Measurements from ENCODE around the gene NDUFB3.

DNA sequence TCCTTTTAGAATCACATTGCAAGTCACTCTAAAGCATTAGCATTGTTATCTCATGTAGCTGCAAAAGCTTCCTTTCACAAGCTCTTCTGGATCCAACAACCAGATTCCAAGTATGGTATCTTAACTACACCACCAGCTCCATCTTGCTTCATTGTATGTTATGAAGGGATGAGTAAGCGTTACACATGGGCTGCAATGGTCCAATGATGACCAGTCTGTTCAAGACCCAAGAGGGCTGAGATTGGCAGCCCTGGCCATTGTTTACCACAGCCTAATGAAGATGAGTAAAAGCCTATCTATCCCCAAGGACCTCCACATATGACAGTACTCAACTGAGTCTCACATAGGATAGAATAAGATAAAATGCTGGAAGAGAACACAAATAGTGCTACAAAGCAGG, 50.5 kb downstream of the NDUFB3 start:
- TF ChIP-seq, protein P1, sequence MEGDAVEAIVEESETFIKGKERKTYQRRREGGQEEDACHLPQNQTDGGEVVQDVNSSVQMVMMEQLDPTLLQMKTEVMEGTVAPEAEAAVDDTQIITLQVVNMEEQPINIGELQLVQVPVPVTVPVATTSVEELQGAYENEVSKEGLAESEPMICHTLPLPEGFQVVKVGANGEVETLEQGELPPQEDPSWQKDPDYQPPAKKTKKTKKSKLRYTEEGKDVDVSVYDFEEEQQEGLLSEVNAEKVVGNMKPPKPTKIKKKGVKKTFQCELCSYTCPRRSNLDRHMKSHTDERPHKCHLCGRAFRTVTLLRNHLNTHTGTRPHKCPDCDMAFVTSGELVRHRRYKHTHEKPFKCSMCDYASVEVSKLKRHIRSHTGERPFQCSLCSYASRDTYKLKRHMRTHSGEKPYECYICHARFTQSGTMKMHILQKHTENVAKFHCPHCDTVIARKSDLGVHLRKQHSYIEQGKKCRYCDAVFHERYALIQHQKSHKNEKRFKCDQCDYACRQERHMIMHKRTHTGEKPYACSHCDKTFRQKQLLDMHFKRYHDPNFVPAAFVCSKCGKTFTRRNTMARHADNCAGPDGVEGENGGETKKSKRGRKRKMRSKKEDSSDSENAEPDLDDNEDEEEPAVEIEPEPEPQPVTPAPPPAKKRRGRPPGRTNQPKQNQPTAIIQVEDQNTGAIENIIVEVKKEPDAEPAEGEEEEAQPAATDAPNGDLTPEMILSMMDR (IDR thresholded peaks at IDR 0.05), result no peak
- TF ChIP-seq EZH2 (IDR thresholded peaks at IDR 0.05; ENCODE audit: borderline replicate concordance, insufficient read depth, low read depth, low read length, poor library complexity, severe bottlenecking), result no peak
